HuH-7 (cell line): ENCODE results near the gene FN3K.
A peak's percentile ranks its signal among the peaks of the same experiment; 100 is the strongest.
"Not testable (repeated sequence)": the region's sequence is repeated elsewhere in the genome, so short reads cannot be mapped to it uniquely, and the experiment has no call there.

Experiments
- DNase-seq: peaks from one replicate; pipeline ENCODE4 v3.0.0; 2011; ENCODE audit warnings: low spot score

Gene FN3K

DNA sequence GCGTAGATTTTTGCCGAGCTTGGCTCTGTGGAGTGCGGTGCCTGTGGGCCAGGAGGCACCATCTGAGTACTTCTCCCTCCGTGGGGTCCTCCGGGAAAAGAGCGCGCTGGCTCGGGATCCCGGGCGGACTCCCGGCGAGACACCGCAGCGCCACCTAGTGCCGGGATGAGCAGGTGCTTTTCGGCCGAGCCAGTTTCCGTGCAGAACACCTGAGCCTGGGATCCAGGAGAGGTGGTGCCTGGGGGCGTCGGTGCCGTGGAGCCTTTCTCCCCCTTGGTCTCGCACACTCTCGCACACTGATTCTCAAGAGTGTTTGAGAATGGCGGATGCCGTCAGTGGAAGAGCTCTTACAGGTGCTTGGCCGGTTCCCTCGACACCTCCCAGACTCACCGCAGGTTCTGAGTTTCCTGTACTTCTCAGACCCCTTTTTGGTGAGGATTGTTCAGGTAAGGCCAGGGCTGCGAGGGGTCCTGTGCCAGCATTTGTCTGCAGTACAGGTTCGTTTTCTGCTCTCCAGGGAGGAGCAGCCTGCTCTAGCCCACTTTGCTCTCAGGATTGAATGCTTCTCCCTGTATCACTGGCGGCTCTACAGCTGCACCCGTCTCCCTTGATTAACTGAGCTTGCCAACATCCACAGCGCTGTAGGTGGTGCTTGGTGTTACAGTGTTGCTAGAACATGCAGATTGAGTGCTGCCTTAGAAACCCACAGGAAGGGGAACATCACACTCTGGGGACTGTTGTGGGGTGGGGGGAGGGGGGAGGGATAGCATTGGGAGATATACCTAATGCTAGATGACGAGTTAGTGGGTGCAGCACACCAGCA lies 39.8 kb downstream of the FN3K start:
- peak; percentile 85 for DNase-seq

GRCh38 chr17:82776454-82776853 lies 41.0 kb downstream of the FN3K start:
- no peak for DNase-seq

GRCh38 chr17:82777778-82778375 lies 42.5 kb downstream of the FN3K start:
- DNase-seq, result not testable (repeated sequence)

- DNase-seq, result no peak
Observed at GRCh38 chr17:82779541-82779940, 44.1 kb downstream of the FN3K start.

DNA sequence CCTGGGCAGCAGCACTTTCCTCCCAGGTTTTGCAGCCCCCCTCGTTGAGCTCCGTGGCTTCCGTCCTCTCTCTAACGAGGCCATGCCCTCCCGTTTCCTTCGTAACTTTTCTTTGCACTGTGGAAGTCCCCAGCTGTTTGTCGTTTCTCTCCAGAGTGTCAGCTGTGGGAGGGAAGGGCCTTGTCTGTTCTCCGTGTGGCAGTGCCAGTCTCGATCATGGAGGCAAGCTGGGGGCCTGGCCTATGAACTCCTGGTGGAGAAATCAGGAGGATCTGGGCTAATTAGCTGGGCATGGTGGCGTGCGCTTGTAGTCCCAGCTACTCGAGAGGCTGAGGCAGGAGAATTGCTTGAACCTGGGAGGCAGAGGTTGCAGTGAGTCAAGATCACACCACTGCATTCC lies 44.8 kb downstream of the FN3K start:
- no peak for DNase-seq

DNA sequence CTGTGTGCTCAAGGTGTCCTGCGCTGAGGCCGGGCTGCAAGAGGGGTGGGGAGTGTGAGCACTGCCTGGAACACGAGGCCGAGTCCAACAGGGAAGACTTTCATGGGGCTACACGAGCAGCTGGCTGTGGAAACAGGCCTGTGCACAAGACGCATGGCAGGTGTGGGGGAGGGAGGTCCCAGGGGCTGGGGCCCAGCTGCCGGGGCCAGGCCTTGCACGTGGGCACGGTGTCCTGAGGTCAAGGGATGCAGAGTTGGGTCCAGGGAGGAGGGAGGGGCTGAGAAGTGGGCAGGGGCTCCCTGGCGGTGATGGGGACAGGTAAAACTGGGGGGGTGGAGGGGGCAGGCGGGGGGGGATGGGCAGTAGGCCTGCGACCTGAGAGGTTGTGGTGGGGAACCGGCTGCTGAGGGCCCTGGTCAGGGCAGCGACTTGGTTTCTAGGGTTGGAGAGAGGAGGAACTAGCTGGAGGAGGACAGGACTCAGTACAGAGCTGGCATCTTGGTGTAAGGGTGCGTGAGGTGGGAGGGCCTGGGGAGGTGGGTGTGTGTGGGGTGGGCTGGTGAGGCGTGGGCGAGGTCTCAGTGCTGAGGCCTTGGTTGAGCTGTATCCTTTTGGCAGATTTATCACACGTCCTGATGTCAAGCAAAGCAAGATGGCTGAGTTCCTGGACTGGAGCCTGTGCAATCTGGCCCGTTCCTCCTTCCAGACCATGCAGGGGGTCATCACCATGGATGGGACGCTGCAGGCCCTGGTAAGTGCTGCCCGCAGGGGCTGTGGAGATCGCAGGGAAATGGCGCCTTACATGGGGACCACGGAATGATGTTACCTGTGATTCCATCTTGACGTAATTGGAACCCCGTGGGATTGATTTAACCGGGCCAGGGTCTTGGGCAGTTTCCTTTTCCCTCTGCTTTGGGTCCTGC lies 45.8 kb downstream of the FN3K start:
- no peak for DNase-seq

DNA sequence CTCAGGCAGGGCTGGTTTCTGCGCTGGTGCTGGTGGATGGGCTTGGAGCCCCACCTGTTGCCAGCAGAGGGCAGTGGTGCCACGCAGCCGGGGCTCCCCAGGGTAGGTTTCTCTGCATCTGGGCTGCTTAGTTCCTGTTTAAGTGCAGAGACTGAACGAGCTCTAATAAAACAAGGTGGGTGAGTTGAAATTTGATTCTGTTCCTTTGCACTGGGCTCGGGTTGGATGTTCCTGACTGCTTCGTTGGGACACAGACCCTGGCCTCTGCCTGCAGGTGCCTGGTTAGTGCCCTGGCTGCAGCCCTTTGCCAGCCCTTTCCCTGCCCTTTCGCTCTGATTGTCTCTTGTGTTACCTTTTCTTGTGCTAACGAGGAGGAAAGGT lies 46.5 kb downstream of the FN3K start:
- DNase-seq, result peak; percentile 99

- DNase-seq, result no peak
Observed at GRCh38 chr17:82782657-82783207, 47.3 kb downstream of the FN3K start.

DNA sequence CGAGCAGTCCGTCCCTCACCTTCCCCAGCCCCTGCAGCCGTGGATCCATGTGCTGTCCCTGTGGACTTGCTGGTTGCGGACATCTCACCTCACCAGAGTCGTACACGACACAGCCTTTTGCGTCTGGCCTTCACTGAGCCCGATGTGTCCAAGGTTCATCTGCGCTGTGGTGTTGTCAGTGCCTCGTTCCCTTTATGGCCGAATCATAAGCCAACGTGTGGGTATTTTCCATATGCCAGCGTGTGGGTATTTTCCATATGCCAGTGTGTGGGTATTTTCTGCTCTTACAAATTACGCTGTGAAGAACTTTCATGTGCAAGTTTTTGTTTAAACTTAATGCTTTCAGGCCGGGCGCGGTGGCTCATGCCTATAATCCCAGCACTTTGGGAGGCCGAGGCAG lies 48.1 kb downstream of the FN3K start:
- no peak for DNase-seq

- DNase-seq, result not testable (repeated sequence)
Observed at GRCh38 chr17:82785581-82785980, 50.2 kb downstream of the FN3K start.

DNA sequence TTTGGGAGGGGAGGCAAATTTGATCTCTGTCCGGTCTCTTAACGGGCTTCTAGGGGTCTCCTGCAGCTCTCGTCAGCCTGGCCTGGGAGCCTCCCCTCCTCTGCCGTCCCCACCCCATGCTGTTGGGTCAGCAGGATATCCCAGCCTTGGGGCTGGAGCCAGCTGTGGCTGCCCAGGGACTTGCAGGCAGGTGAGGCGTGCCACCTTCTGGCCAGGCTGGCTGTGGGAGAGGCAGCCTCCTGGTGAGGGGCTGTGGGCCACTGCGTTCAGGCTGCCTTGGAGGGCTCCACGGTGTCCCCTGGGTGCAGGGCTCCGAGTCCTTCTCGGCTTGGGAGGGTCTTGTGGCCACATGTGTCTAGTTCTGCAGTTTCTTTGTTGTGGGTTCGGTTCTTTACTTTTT lies 51.0 kb downstream of the FN3K start:
- DNase-seq, result no peak

DNA sequence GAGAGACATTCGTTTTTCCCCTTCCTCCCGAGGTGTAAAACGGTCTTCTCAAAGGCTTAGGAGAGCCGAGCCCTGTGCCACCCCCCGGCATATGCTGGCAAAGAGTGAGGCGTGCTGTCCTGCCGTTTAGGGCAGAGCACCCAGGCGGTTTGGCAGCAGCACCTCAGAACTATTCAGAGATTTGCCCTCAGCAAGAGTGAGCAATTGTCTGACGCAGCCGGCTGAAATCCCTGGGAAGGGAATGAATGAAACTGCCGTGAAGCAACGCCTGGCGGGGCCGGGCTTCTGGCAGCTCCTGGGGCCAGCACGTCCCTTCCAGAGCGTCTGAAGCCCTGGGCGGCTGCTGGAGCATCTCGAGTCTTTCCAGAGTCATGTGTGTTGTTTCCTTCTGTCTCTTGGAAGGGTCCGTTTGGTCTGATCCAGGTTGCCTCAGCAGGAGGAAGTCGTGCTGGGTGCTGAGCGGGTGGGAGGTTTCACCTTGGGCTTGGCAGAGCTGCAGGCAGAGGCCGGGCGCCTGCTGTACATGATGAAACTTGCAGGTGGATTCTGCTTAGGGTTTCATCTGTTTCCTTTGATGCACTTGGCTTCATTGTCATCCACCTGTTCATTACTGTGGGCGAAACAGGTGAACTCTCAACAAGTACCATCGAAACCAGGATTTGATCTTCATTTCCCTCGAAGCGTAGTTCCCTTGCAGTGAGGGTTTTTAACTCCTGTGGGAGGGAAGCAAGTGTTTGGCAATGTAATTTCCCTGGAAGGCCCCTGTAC lies 51.9 kb downstream of the FN3K start:
- no peak for DNase-seq

GRCh38 chr17:82788206-82789001 lies 53.0 kb downstream of the FN3K start:
- DNase-seq, result no peak

DNA sequence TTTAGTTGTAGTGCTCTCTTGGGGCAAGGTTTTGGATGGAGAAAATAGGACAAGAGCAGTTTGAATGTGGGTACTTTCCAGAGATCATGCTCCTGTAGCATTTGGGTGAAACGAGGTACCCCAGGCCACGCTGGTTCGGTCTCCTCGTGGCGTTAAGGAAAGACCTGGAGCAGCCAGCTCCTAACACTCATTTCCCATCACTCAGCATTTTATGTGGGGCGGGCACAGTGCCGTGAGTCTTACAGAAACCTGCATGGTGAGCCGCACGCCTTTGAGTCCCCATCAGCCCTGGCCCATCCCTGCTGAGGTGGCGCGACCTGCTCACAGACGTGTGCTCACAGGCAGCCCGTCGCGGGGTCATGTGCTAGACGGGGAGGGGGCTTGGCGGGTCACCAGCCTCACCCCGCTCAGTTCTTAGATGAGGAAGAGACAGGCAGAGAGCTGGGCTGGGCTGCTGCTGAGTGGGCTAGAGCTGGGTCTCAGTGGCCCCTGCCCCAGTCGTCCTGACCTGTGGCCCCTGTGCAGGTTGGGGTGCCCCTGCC lies 53.7 kb downstream of the FN3K start:
- no peak for DNase-seq

DNA sequence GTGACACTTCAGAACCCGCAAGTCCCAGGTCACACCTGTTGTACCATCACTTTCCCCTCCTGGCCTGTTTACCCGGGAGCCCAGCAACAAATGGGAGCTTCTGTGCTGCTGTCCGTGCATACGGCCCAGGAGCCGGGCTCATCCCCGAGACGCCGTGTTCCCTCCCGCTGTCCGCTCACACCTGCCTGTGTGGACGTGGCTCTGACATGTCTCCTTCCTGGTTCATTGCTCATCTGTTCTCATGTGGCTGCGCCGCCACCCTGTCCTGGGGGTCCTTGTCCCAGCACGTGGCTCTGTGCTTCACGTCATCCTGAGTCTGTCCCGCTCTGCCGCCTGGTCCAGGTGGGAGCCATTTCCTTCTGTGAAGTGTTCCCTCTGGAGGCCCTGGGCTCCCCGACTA lies 54.4 kb downstream of the FN3K start:
- DNase-seq, result no peak

- no peak for DNase-seq
Observed at GRCh38 chr17:82790391-82790790, 55.0 kb downstream of the FN3K start.

DNA sequence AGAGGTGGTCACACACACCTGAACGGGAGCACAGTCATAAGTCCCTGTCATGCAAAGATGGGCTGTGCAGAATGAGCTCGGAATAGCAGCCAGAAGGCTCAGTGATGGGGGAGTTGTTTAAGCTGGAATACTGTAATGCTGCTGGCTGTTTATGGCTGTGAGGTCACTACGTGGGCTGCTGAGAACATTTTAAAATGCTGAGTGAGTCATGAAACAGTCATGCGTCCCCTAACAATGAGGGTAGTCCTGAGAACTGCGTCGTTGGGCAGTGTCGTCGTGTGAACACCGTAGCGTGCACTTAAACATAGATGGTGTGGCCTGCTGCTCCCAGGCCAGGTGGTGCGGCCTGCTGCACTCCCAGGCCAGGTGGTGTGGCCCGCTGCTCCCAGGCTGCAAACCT lies 56.1 kb downstream of the FN3K start:
- DNase-seq, result no peak

GRCh38 chr17:82793974-82794630 lies 58.7 kb downstream of the FN3K start:
- no peak for DNase-seq

- no peak for DNase-seq
Observed at GRCh38 chr17:82794781-82795482, 59.5 kb downstream of the FN3K start.
